Stimulated activated CD8-positive, alpha-beta memory T cell treated with anti-CD3 and anti-CD28 coated beads, Interleukin-15, amount 100 ng/mL, for 1 hour (primary cell): ENCODE results near the gene ZBTB45.
"Not testable (repeated sequence)": the region's sequence is repeated elsewhere in the genome, so short reads cannot be mapped to it uniquely, and the experiment has no call there.

ENCODE experiments used
- DNase-seq: peaks from one replicate; pipeline ENCODE4 v3.0.0-alpha.2; 2020; ENCODE audit warnings: low read depth

ZBTB45 gene

GRCh38 chr19:58510084-58510862 lies 9.3 kb downstream of the ZBTB45 start:
- no peak for DNase-seq

GRCh38 chr19:58509731-58510083 lies 9.9 kb downstream of the ZBTB45 start:
- DNase-seq, result no peak

GRCh38 chr19:58507602-58508223 lies 11.9 kb downstream of the ZBTB45 start:
- not testable (repeated sequence) for DNase-seq

GRCh38 chr19:58500242-58500641 lies 19.4 kb downstream of the ZBTB45 start:
- no peak for DNase-seq

- peak; percentile 94 for DNase-seq
These were observed 20.3 kb downstream of the ZBTB45 start for GRCh38 chr19:58499021-58499927.

- DNase-seq, result no peak
These were observed 21.1 kb downstream of the ZBTB45 start for GRCh38 chr19:58498316-58499020.

GRCh38 chr19:58497634-58498170 lies 21.9 kb downstream of the ZBTB45 start:
- no peak for DNase-seq

GRCh38 chr19:58492265-58492664 lies 27.3 kb downstream of the ZBTB45 start:
- DNase-seq, result no peak

GRCh38 chr19:58491393-58491792 lies 28.2 kb downstream of the ZBTB45 start:
- DNase-seq, result no peak

- DNase-seq, result not testable (repeated sequence)
These were observed 35.3 kb downstream of the ZBTB45 start for GRCh38 chr19:58484349-58484748.

- DNase-seq, result no peak
These were observed 35.8 kb downstream of the ZBTB45 start for GRCh38 chr19:58483776-58484175.

GRCh38 chr19:58482372-58482771 lies 37.2 kb downstream of the ZBTB45 start:
- no peak for DNase-seq

GRCh38 chr19:58480831-58481230 lies 38.8 kb downstream of the ZBTB45 start:
- DNase-seq, result no peak

- no peak for DNase-seq
These were observed 39.2 kb downstream of the ZBTB45 start for GRCh38 chr19:58480481-58480830.

- DNase-seq, result no peak
These were observed 39.7 kb downstream of the ZBTB45 start for GRCh38 chr19:58479736-58480480.

- no peak for DNase-seq
These were observed 40.3 kb downstream of the ZBTB45 start for GRCh38 chr19:58479303-58479702.

- no peak for DNase-seq
These were observed 41.7 kb downstream of the ZBTB45 start for GRCh38 chr19:58477871-58478270.

- no peak for DNase-seq
These were observed 42.5 kb downstream of the ZBTB45 start for GRCh38 chr19:58477130-58477529.

- DNase-seq, result no peak
These were observed 43.1 kb downstream of the ZBTB45 start for GRCh38 chr19:58476498-58477015.

- DNase-seq, result peak; percentile 92
These were observed 43.7 kb downstream of the ZBTB45 start, which contains the start of gene ZNF446 for GRCh38 chr19:58475714-58476497. ZNF446 (plus strand) TSS chr19:58476352; CDS start chr19:58477219, 867 bp downstream.
